Measurements from ENCODE around the gene RIMS4. TPM values are rescaled to one million over a fixed set of nuclear protein-coding genes. Genes with fewer than 3 reads are reported as not detected.

The RIMS4 gene
- total and polyA plus RNA-seq, 4 donors: not detected

DNA sequence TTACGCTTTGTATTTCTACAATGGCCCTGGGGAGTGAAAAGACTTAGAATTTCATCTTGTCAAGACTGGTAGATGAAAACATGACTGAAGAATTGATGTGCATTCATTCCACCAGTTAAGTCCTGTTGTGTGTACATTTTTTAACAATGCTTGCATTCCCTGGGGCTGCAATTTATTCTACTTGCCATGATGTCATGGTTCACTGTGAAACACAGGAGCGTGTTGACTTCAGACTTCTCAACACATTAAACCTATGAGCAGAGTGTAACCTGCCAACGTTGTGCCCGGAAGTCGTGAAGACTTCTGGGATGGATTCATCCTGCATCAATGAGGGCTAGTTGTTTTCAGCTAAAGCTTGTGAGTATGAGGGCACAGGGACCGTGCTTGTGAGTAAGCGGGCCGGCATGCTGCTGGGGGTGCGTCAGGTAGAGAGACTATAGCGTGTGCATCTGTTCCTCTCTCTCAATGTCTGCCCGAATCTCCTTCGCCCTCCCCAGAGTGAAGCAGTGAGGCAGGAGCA is 26.3 kb upstream of the RIMS4 start:
- peaks cover 0 to 10% (median 1%) of the 10 kb centered on the region in 4 donors for H3K27me3 ChIP-seq (ENCODE audit: control insufficient read depth in 4 of 4, insufficient read depth in 4 of 4, low read length in 3 of 4)
- H3K4me1 ChIP-seq (ENCODE audit: control insufficient read depth in 4 of 4, insufficient read depth in 4 of 4, low read length in 3 of 4): no peaks in the 10 kb centered on the region
- DNase-seq (ENCODE audit: low spot score): no peak
- no peak overlapping the region for H3K4me3 ChIP-seq (ENCODE audit: low read depth in 1 of 3, low read length in 3 of 3)
- H3K36me3 ChIP-seq (ENCODE audit: control insufficient read depth in 4 of 4, insufficient read depth in 3 of 4, low read depth in 1 of 4, low read length in 3 of 4): no peaks in the 10 kb centered on the region
- WGBS: 84% methylated on average over 12 of the region's 12 CpGs
- no peak overlapping the region for H3K27ac ChIP-seq (ENCODE audit: low read depth in 1 of 2, low read length in 2 of 2)
- TF ChIP-seq FOXA1 (IDR thresholded peaks at IDR 0.05): no peak
- no peak for TF ChIP-seq YY1 (IDR thresholded peaks at IDR 0.05)
- no peaks in the 10 kb centered on the region for H3K9me3 ChIP-seq (ENCODE audit: control insufficient read depth in 4 of 4, low read length in 3 of 4)
- H3K9ac ChIP-seq (ENCODE audit: low read depth in 1 of 2, low read length in 2 of 2): no peak overlapping the region

DNA sequence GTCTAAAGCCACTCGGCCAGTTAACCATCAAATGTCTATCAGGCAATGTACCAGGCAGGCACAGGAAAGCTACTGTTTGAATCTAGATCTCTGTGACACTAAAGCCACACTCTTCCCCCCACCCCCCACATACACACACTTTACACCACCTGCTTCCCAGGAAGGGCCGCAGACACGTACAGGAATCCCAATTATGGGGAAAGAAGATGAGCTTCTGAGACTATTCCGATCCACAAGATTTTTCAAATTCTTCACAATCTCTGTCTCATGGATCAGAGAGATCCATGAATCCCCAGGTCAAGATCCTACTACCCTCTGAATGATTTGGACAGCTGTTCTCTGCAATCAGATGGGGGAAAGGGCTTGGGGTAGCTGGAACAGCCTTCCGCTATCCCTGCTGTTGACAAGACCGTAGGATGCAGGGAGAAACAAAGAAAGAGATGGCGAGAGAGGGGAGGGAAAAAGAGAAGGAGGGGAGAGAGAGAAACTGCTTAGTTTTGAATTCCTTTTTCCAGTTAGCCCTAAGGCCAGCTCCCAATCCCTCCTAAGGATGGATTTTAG is 25.4 kb upstream of the RIMS4 start:
- H3K27ac ChIP-seq (ENCODE audit: low read depth in 1 of 2, low read length in 2 of 2): no peak overlapping the region
- no peak overlapping the region for H3K9ac ChIP-seq (ENCODE audit: low read depth in 1 of 2, low read length in 2 of 2)
- WGBS: 59% methylated on average over 7 of the region's 7 CpGs
- H3K27me3 ChIP-seq (ENCODE audit: control insufficient read depth in 4 of 4, insufficient read depth in 4 of 4, low read length in 3 of 4): peaks cover 0 to 9% (median 1%) of the 10 kb centered on the region in 4 donors
- TF ChIP-seq FOXA2 (IDR thresholded peaks at IDR 0.05) (no peak), JUND (IDR thresholded peaks at IDR 0.05) (no peak), NR2F2 (IDR thresholded peaks at IDR 0.05) (no peak), HNF4A (conservative IDR thresholded peaks at IDR 0.05) (no peak), YY1 (IDR thresholded peaks at IDR 0.05) (no peak), GABPA (IDR thresholded peaks at IDR 0.05 in 1 of 2, conservative IDR thresholded peaks at IDR 0.05 in 1 of 2) (no peak), RAD21 (IDR thresholded peaks at IDR 0.05) (no peak), HNF4G (IDR thresholded peaks at IDR 0.05) (no peak), TAF1 (conservative IDR thresholded peaks at IDR 0.05) (no peak), EGR1 (IDR thresholded peaks at IDR 0.05; ENCODE audit: low read depth in 2 of 2) (no peak)
- TF ChIP-seq, protein P1, sequence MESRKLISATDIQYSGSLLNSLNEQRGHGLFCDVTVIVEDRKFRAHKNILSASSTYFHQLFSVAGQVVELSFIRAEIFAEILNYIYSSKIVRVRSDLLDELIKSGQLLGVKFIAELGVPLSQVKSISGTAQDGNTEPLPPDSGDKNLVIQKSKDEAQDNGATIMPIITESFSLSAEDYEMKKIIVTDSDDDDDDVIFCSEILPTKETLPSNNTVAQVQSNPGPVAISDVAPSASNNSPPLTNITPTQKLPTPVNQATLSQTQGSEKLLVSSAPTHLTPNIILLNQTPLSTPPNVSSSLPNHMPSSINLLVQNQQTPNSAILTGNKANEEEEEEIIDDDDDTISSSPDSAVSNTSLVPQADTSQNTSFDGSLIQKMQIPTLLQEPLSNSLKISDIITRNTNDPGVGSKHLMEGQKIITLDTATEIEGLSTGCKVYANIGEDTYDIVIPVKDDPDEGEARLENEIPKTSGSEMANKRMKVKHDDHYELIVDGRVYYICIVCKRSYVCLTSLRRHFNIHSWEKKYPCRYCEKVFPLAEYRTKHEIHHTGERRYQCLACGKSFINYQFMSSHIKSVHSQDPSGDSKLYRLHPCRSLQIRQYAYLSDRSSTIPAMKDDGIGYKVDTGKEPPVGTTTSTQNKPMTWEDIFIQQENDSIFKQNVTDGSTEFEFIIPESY (IDR thresholded peaks at IDR 0.05): no peak
- TF ChIP-seq, protein P2, sequence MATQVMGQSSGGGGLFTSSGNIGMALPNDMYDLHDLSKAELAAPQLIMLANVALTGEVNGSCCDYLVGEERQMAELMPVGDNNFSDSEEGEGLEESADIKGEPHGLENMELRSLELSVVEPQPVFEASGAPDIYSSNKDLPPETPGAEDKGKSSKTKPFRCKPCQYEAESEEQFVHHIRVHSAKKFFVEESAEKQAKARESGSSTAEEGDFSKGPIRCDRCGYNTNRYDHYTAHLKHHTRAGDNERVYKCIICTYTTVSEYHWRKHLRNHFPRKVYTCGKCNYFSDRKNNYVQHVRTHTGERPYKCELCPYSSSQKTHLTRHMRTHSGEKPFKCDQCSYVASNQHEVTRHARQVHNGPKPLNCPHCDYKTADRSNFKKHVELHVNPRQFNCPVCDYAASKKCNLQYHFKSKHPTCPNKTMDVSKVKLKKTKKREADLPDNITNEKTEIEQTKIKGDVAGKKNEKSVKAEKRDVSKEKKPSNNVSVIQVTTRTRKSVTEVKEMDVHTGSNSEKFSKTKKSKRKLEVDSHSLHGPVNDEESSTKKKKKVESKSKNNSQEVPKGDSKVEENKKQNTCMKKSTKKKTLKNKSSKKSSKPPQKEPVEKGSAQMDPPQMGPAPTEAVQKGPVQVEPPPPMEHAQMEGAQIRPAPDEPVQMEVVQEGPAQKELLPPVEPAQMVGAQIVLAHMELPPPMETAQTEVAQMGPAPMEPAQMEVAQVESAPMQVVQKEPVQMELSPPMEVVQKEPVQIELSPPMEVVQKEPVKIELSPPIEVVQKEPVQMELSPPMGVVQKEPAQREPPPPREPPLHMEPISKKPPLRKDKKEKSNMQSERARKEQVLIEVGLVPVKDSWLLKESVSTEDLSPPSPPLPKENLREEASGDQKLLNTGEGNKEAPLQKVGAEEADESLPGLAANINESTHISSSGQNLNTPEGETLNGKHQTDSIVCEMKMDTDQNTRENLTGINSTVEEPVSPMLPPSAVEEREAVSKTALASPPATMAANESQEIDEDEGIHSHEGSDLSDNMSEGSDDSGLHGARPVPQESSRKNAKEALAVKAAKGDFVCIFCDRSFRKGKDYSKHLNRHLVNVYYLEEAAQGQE (IDR thresholded peaks at IDR 0.05): no peak
- TF ChIP-seq, protein P3, sequence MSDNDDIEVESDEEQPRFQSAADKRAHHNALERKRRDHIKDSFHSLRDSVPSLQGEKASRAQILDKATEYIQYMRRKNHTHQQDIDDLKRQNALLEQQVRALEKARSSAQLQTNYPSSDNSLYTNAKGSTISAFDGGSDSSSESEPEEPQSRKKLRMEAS (IDR thresholded peaks at IDR 0.05): no peak
- TF ChIP-seq, protein P4, sequence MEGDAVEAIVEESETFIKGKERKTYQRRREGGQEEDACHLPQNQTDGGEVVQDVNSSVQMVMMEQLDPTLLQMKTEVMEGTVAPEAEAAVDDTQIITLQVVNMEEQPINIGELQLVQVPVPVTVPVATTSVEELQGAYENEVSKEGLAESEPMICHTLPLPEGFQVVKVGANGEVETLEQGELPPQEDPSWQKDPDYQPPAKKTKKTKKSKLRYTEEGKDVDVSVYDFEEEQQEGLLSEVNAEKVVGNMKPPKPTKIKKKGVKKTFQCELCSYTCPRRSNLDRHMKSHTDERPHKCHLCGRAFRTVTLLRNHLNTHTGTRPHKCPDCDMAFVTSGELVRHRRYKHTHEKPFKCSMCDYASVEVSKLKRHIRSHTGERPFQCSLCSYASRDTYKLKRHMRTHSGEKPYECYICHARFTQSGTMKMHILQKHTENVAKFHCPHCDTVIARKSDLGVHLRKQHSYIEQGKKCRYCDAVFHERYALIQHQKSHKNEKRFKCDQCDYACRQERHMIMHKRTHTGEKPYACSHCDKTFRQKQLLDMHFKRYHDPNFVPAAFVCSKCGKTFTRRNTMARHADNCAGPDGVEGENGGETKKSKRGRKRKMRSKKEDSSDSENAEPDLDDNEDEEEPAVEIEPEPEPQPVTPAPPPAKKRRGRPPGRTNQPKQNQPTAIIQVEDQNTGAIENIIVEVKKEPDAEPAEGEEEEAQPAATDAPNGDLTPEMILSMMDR (IDR thresholded peaks at IDR 0.05; ENCODE audit: low read depth, low read length, missing input control): no peak
- TF ChIP-seq, protein P5, sequence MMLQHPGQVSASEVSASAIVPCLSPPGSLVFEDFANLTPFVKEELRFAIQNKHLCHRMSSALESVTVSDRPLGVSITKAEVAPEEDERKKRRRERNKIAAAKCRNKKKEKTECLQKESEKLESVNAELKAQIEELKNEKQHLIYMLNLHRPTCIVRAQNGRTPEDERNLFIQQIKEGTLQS (IDR thresholded peaks at IDR 0.05): no peak
- DNase-seq (ENCODE audit: low spot score): no peak
- H3K4me3 ChIP-seq (ENCODE audit: low read depth in 1 of 3, low read length in 3 of 3): no peak overlapping the region
- H3K9me3 ChIP-seq (ENCODE audit: control insufficient read depth in 4 of 4, low read length in 3 of 4): no peaks in the 10 kb centered on the region
- no peaks in the 10 kb centered on the region for H3K36me3 ChIP-seq (ENCODE audit: control insufficient read depth in 4 of 4, insufficient read depth in 3 of 4, low read depth in 1 of 4, low read length in 3 of 4)
- no peaks in the 10 kb centered on the region for H3K4me1 ChIP-seq (ENCODE audit: control insufficient read depth in 4 of 4, insufficient read depth in 4 of 4, low read length in 3 of 4)

All from liver (tissue), 9 donors.